ENCODE results near the gene RMI1.
"Not testable (repeated sequence)": the region's sequence is repeated elsewhere in the genome, so short reads cannot be mapped to it uniquely, and the experiment has no call there.

Gene RMI1

DNA sequence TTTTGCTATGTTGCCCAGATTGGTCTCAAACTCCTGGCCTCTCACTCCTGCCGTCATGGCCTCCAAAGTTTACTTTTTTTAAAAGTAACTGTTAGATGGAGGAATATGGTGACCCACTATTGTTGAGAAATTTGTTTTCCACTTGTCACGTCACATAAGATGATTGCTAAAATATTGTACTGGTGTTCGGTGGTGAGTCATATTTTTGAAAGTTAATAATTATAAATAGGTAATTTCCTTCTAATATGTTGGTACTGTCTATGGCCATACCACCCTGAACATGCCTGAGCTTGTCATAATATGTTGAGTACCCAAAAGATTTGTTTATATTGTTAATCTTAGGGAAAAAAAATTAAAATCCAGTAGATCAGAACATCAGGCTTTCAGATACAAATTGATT is 22.6 kb downstream of the RMI1 start:
- no peak overlapping the region for H3K4me3 ChIP-seq (ENCODE audit: low read length)
- H3K4me1 ChIP-seq (ENCODE audit: insufficient read depth, low read length) = no peaks in the 10 kb centered on the region
- no peaks in the 10 kb centered on the region for H3K27me3 ChIP-seq (ENCODE audit: insufficient read depth, low read length)
- H3K9ac ChIP-seq (ENCODE audit: low read depth, low read length) = no peak overlapping the region
- WGBS = 89% methylated on average over 3 of the region's 3 CpGs
- H3K36me3 ChIP-seq (ENCODE audit: insufficient read depth, low read length) = peaks cover 45% of the 10 kb centered on the region
- no peaks in the 10 kb centered on the region for H3K9me3 ChIP-seq (ENCODE audit: insufficient read depth, low read depth, low read length)
- H3K27ac ChIP-seq (ENCODE audit: low read depth, low read length) = no peak overlapping the region

DNA sequence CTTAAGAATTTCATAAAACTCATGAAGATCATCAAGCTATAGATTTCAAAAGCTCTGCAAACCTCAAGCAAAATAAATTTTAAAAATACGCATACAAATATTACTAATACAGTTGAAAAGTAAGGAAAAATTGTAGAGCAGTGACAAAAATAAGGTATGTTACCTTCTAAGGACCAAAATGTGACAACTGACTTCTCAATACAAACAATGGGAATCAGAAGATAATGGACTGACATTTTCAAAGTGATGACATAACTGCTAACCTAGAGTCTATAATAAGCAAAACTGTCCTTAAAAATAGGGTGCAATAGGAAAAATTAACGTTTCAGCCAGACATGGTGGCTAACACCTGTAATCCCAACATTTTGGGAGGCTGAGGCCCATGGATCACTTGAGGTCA is 27.1 kb downstream of the RMI1 start:
- WGBS = 85% methylated on average over 1 of the region's 2 CpGs
- Histone ChIP-seq H3K27me3 (ENCODE audit: insufficient read depth, low read length) (no peaks in the 10 kb centered on the region), H3K9ac (ENCODE audit: low read depth, low read length) (no peak overlapping the region), H3K4me3 (ENCODE audit: low read length) (no peak overlapping the region), H3K9me3 (ENCODE audit: insufficient read depth, low read depth, low read length) (no peaks in the 10 kb centered on the region), H3K4me1 (ENCODE audit: insufficient read depth, low read length) (no peaks in the 10 kb centered on the region), H3K36me3 (ENCODE audit: insufficient read depth, low read length) (peaks cover 9% of the 10 kb centered on the region), H3K27ac (ENCODE audit: low read depth, low read length) (no peak overlapping the region)

DNA sequence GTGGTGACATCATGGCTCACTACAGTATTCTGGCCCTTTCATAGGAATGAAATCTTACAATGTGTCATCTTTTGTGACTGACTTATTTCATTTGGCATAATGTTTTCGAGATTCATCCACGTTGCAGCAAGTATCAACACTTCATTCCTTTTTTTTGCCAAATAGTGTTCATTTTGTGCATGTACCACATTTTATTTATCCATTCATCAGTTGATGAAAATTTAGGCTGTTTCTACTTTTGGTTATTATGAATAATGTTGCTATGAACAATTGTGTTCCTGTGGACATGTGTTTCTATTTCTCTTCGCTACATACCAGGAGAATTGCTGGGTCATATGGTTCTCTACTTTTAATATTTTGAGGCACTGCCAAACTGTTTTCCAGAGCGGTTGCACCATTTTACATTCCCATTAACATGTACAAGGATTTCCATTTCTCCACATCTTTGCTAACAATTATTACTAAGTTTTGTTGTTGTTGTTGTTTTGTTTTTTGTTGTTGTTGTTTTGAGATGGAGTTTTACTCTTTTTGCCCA is 43.5 kb downstream of the RMI1 start:
- no peaks in the 10 kb centered on the region for H3K4me1 ChIP-seq (ENCODE audit: insufficient read depth, low read length)
- no peaks in the 10 kb centered on the region for H3K9me3 ChIP-seq (ENCODE audit: insufficient read depth, low read depth, low read length)
- H3K36me3 ChIP-seq (ENCODE audit: insufficient read depth, low read length) = no peaks in the 10 kb centered on the region
- no peak overlapping the region for H3K4me3 ChIP-seq (ENCODE audit: low read length)
- H3K27ac ChIP-seq (ENCODE audit: low read depth, low read length) = no peak overlapping the region
- 85% methylated on average over 4 of the region's 4 CpGs for WGBS
- H3K27me3 ChIP-seq (ENCODE audit: insufficient read depth, low read length) = no peaks in the 10 kb centered on the region
- H3K9ac ChIP-seq (ENCODE audit: low read depth, low read length) = no peak overlapping the region

DNA sequence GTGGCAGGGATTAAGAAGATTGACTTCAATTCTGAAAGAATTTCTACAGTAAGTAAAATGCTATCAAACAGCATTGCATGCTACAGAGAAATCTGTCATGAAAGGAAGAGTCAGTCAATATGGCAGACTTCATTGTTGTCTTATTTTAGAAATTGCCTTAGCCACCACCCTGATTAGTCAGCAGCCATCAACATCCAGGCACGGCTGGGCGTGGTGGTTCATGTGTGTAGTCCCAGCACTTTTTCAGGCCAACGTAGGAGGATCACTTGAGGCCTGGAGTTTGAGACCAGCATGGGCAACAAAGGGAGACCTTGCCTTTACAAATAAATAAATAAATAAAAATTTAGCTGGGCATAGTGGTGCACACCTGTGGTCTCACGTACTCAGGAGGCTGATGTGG is 46.6 kb downstream of the RMI1 start:
- H3K27ac ChIP-seq (ENCODE audit: low read depth, low read length) = no peak overlapping the region
- 92% methylated on average over 4 of the region's 4 CpGs for WGBS
- H3K9me3 ChIP-seq (ENCODE audit: insufficient read depth, low read depth, low read length) = no peaks in the 10 kb centered on the region
- no peaks in the 10 kb centered on the region for H3K4me1 ChIP-seq (ENCODE audit: insufficient read depth, low read length)
- no peak overlapping the region for H3K9ac ChIP-seq (ENCODE audit: low read depth, low read length)
- no peaks in the 10 kb centered on the region for H3K27me3 ChIP-seq (ENCODE audit: insufficient read depth, low read length)
- no peak overlapping the region for H3K4me3 ChIP-seq (ENCODE audit: low read length)
- H3K36me3 ChIP-seq (ENCODE audit: insufficient read depth, low read length) = no peaks in the 10 kb centered on the region

DNA sequence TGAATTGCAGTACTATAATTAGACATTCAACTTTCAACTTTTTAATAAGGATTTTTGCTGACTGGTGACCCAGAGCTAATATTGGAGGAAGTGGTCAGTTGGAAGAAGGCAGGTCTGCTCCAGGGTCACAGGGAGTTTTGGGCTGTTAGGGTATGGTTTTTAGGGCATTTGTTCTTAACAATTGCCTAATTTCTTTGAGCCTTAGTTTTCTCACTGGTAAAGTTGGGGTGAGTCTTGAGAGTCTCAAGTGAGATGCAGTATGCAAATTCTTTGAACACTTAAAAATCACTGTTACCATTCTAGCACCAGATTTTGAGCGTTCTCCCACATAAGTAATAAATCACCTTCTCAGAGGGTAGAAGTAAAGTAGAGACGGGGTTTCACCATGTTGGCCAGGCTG is 50.9 kb downstream of the RMI1 start:
- 96% methylated on average over 2 of the region's 2 CpGs for WGBS

DNA sequence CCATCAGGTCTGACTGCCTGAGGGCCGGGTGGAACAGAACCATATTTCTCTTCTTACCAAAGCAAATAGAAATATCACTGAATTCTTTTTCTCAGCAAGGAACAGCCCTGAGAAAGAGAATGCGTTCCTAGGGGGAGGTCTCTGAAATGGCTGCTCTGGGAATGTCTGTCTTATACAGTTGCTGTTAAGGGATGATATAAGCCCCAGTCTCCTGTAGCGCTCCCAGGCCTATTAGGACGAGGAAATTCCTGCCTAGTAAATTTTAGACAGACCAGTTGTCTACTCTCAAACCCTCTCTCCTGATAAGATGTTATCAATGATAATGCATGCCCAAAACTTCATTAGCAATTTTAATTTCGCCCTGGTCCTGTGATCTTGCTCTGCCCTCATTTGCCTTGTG is 61.3 kb downstream of the RMI1 start:
- not testable (repeated sequence) for H3K4me3 ChIP-seq (ENCODE audit: low read length); H3K9ac ChIP-seq (ENCODE audit: low read depth, low read length); H3K4me1 ChIP-seq (ENCODE audit: insufficient read depth, low read length); H3K9me3 ChIP-seq (ENCODE audit: insufficient read depth, low read depth, low read length); H3K27ac ChIP-seq (ENCODE audit: low read depth, low read length); H3K36me3 ChIP-seq (ENCODE audit: insufficient read depth, low read length); H3K27me3 ChIP-seq (ENCODE audit: insufficient read depth, low read length)
- WGBS = 80% methylated on average over 5 of the region's 5 CpGs

More for the DNA sequence above, 50.9 kb downstream of the RMI1 start:
- Histone ChIP-seq H3K9ac (ENCODE audit: low read depth, low read length) (no peak overlapping the region), H3K4me3 (ENCODE audit: low read length) (no peak overlapping the region), H3K27me3 (ENCODE audit: insufficient read depth, low read length) (no peaks in the 10 kb centered on the region), H3K27ac (ENCODE audit: low read depth, low read length) (no peak overlapping the region), H3K9me3 (ENCODE audit: insufficient read depth, low read depth, low read length) (no peaks in the 10 kb centered on the region), H3K4me1 (ENCODE audit: insufficient read depth, low read length) (peaks cover 6% of the 10 kb centered on the region; the same call in 1 of the 2 replicates), H3K36me3 (ENCODE audit: insufficient read depth, low read length) (no peaks in the 10 kb centered on the region)

DNA sequence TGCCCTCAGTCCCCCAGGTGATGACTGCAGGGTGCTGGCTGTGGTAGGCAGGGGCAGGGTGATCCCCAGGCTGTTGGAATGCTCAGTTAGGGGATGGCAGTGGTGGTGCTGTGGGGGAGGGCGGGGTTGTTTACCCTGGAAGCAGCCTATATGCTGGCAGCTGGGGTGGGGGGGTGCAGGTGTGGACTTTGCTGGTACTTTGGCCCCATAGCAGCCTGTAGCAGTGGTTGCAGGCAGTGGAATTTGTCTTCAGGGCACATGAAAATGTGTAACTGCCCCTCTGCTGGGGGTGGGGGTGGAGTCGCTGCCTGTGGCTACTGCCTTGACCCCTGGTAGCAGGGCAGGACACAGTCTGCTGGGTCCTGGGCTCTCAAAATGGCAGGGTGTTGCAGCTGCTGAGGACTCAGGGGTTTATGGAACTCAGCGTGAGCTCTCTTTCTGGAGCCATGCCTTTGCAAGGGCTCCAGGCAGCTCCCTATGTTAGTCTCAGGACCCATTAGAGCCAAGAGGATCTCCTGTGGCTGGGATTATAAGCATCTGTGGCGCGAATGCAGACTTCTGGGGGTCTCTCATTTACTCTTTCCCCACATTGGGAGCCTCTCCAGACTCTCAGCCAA is 65.0 kb downstream of the RMI1 start:
- Histone ChIP-seq H3K9me3 (ENCODE audit: insufficient read depth, low read depth, low read length) (no peaks in the 10 kb centered on the region; the same call in 1 of the 2 replicates), H3K4me1 (ENCODE audit: insufficient read depth, low read length) (no peaks in the 10 kb centered on the region), H3K9ac (ENCODE audit: low read depth, low read length) (no peak overlapping the region), H3K27ac (ENCODE audit: low read depth, low read length) (no peak overlapping the region), H3K4me3 (ENCODE audit: low read length) (no peak overlapping the region), H3K36me3 (ENCODE audit: insufficient read depth, low read length) (no peaks in the 10 kb centered on the region), H3K27me3 (ENCODE audit: insufficient read depth, low read length) (no peaks in the 10 kb centered on the region)
- 89% methylated on average over 5 of the region's 5 CpGs for WGBS
